A673 (cell line): Measurements from ENCODE around the gene SH2D4B.

Experiments used
- CTCF ChIP-seq: fragments of 300-800, 200-600 bp; sonication (generic); conservative IDR thresholded peaks from 2 replicates; pipeline ENCODE4 v1.5.1; 2017; ENCODE audit warnings: low read depth, mild to moderate bottlenecking, antibody characterized with exemption, low read length, moderate library complexity, mixed read lengths
- EZH2 ChIP-seq: fragments of 200-600 bp; sonication (generic); IDR thresholded peaks from 2 replicates; pipeline ENCODE4 v1.6.1; 2017; ENCODE audit warnings: borderline replicate concordance, low read depth, mild to moderate bottlenecking, mixed read lengths, antibody characterized with exemption, low read length; ENCODE audit not compliant: poor library complexity, severe bottlenecking

- TF ChIP-seq CTCF (peak; percentile 86), EZH2 (no peak)
Measured at GRCh38 chr10:80596391-80597257, 58.9 kb downstream of the SH2D4B start.
